ELR (cell line): ENCODE results near the gene PLA2G2A.
"Not testable (repeated sequence)": the region's sequence is repeated elsewhere in the genome, so short reads cannot be mapped to it uniquely, and the experiment has no call there.

ENCODE experiments used
- DNase-seq: peaks from one replicate; pipeline ENCODE4 v3.0.0-alpha.2; 2015; ENCODE audit warnings: low read depth

PLA2G2A gene

GRCh38 chr1:19973616-19974015 is 5.8 kb downstream of the PLA2G2A start:
- peak; percentile 13 for DNase-seq

DNA sequence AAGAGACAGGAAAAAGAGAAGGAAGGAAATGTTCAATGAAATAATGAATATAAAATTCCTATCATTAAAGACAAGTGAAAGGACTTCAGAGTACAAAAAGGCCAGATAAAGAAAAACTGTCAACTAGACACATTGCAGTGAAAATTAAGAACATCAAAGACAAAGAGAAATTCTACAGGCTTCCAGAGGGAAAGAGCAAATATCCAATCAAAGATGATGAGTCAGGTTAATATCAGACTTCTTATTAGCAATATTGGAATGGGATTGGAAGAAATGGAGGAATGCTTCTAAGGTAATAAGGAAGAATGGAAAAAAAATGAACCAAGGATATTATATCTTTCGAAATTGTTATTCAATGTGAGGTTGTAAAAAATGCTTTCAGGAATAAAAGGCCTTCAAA is 7.8 kb downstream of the PLA2G2A start:
- DNase-seq: no peak

GRCh38 chr1:19969898-19970660 is 9.3 kb downstream of the PLA2G2A start:
- no peak for DNase-seq

GRCh38 chr1:19967808-19968207 is 11.6 kb downstream of the PLA2G2A start:
- no peak for DNase-seq

DNA sequence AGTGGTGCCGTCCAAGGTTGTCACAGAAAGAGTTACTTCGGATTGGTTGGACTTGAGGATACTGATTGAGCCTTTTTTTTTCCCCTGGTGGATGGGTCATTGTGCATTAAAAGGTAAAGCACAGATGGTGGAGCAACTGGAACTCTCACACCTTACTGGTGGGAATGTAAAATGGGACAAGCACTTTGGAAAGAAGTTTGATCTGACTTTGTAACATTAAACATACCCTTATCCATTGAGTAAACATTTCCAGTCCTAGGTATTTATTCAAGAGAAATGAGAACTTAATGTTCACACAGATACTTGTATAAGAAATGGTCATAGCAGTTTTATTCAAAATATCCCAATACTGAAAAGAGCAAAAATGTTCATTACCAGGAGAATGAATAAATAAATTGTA is 14.9 kb downstream of the PLA2G2A start:
- DNase-seq: no peak

GRCh38 chr1:19963636-19964035 is 15.8 kb downstream of the PLA2G2A start:
- DNase-seq: no peak

- no peak for DNase-seq
These were observed 18.8 kb downstream of the PLA2G2A start for GRCh38 chr1:19960591-19960990.

GRCh38 chr1:19957779-19958178 is 21.6 kb downstream of the PLA2G2A start:
- no peak for DNase-seq

DNA sequence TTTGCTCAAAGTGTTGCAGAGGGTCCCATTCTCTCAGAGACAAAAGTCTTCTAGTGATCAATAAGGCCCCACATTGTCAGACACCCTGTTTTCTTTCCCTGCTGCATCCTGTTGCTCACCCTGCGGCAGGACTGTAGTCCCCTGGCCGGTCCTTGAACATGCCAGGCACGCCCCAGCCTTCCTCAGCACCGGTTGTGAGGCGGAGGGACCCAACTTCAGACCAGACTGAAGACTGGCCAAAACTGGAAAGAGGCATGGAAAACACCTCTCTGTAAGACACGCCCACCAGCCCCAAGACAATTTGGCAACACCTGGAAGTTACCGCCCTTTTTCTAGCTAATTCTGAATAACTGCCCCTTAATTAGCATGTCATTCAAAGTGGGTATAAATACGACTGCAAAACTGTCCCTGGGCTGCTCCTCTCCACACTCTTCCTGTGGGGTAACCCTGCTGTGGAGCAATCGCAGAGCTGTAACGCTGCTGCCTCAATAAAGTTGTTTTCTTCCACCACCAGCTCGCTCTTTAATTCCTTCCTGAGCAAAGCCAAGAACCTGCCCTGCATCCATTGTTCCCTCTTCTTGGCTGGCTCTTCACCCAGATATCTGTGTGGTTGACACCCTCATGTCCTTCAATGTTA is 23.8 kb downstream of the PLA2G2A start:
- no peak for DNase-seq

- no peak for DNase-seq
These were observed 25.4 kb downstream of the PLA2G2A start for GRCh38 chr1:19954059-19954458.

- peak; percentile 78 for DNase-seq
These were observed 30.4 kb downstream of the PLA2G2A start for GRCh38 chr1:19949016-19949415.

DNA sequence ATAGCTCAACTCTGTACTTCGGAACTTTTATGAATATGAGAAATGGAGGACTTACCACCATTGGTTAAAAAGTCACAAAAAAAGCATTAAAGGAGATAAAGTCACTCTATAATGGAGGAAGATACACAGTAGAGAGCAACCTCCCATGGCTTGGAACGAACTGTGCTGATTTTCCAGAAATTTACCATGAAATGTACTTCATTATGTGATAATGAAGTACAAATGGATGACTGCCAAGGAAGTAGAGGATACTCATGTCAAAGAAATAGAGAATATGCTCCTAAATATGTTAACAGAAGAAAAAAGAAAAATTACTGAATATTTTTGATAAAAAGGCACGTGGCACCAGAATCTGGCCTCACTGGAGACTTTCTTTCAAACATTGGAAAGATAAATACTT is 32.4 kb downstream of the PLA2G2A start:
- DNase-seq: no peak

GRCh38 chr1:19946331-19946751 is 33.1 kb downstream of the PLA2G2A start:
- no peak for DNase-seq

DNA sequence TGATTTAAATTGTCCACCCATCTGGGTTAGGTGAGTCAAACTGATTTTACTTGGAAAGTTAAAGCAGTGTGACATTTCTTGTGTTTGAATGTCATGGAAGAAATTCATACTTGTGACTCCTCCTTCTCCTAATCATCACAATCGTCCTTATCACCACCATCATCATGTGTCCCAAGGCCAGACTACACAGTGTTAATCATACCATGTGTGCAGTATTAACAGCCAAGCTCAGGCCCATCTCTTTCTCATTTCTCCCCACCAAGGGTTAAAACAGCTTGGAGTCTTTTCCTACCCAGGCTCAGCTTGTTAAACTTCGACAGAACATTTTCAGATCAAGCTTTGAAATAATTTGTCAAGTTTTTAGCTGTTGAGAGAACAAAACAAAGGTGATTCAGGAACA is 33.5 kb downstream of the PLA2G2A start:
- DNase-seq: no peak

GRCh38 chr1:19942657-19943056 is 36.8 kb downstream of the PLA2G2A start:
- DNase-seq: no peak

GRCh38 chr1:19942088-19942487 is 37.3 kb downstream of the PLA2G2A start:
- DNase-seq: no peak

DNA sequence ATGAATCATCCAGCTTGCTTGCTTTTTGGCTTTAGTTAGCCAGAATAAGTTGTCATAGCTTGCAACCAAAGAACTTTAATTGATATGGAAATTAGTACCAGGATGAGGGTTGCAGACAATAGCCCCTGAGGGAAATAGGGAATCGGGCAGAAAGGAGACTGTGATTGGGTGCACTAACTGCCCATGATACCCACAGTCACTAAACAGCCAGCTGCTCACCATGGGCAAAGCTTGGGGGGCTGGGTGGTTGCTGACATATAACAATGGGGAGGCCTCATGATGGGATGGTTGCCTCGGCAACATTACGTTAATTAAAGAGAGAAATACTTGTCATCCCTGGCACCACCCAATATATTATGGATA is 38.2 kb downstream of the PLA2G2A start:
- DNase-seq: no peak

GRCh38 chr1:19940486-19941205 is 38.8 kb downstream of the PLA2G2A start:
- no peak for DNase-seq

DNA sequence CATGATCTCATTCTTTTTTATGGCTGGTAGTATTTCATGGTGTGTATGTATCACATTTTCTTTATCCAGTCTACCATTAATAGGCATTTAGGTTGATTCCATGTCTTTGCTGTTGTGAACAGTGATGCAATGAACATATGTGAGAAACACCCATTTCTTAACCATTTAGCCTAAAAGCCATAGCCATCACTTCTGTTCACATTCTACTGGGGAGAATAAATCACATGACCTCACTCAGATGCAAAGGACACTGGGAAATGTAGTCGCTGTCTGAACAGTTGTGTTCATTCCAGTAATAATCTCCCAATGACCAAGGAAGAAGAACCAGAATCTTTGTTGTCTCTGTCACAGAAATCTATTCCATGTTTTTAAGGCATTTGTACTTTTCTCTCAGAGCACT is 40.9 kb downstream of the PLA2G2A start:
- no peak for DNase-seq

DNA sequence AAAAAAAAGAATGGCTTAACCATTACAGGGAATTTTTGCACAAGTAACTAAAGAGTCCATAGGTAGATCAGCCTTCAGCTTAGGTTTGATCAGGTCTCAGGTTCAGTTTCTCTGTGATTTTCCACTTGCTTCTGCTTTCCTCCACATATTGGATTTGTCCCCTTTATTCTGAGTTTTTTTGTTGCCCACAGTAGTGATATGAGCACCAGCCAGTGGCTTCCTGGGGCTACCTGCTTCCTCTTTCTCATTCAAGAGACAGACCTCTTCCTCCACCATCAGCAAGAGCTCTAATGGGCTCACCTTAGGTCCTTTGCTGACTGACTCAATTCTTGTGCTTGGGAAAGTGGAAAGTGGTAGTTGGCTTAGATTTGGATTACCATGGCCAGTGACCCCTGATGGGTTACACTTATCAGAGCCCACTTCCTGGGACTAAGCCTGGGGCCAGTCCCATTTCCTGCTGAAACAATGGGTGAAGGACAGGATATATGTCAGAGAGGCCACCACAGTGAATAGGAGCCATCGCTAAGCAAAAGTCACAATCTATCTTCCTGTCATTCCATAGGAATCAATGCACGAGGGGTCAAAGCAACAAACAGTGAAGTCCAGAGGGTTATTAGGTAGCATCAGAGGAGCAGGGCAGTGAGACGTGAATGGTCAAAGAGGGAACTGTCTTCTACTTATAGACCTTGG is 43.2 kb downstream of the PLA2G2A start:
- no peak for DNase-seq

GRCh38 chr1:19934336-19934735 is 45.1 kb downstream of the PLA2G2A start:
- no peak for DNase-seq

DNA sequence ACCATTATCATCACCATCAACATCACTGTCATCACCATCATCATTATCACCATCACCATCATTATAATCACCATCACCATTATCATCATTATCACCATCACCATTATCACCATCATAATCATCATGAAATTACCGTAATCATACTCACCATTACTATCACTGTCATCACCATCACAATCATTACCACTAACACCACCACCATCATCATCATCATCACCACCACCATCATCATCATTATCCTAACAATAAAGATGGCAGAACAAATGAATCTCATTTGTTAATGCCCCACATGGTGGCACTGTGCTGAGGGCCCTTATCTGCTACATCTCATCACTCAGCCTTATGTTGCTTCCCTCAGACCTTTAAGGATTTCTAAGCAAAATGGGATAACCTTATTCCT is 46.6 kb downstream of the PLA2G2A start:
- no peak for DNase-seq

GRCh38 chr1:19927130-19927421 is 52.3 kb downstream of the PLA2G2A start:
- not testable (repeated sequence) for DNase-seq
